ENCODE results near the gene TBC1D19.
A peak's percentile ranks its signal among the peaks of the same experiment; 100 is the strongest.
"Not testable (repeated sequence)": the region's sequence is repeated elsewhere in the genome, so short reads cannot be mapped to it uniquely, and the experiment has no call there.

The TBC1D19 gene

GRCh38 chr4:26577066-26577465, 6.8 kb upstream of the TBC1D19 start:
- Histone ChIP-seq H3K9ac (ENCODE audit: low read length) (no peak overlapping the region), H3K4me2 (ENCODE audit: low read length) (no peak overlapping the region), H3K27me3 (ENCODE audit: low read depth, low read length) (peaks cover 4% of the 10 kb centered on the region; the same call in 1 of the 2 replicates), H2AFZ (ENCODE audit: low read depth, low read length) (no peak overlapping the region), H3K36me3 (replicated peaks; ENCODE audit: low read depth, low read length) (no peaks in the 10 kb centered on the region), H3K9me3 (ENCODE audit: insufficient read depth, low read length) (no peaks in the 10 kb centered on the region), H3K4me3 (ENCODE audit: low read length) (no peak overlapping the region), H3K79me2 (ENCODE audit: low read length) (no peaks in the 10 kb centered on the region), H4K20me1 (ENCODE audit: insufficient read depth, low read length) (no peaks in the 10 kb centered on the region), H3K4me1 (ENCODE audit: low read length) (no peaks in the 10 kb centered on the region), H3K27ac (ENCODE audit: low read length) (no peak overlapping the region)
- no peak for TF ChIP-seq CTCF (IDR thresholded peaks at IDR 0.05; ENCODE audit: low read depth, low read length)
- TF ChIP-seq EZH2phosphoT487 (IDR thresholded peaks at IDR 0.05; ENCODE audit: low read depth), result no peak

- Histone ChIP-seq H3K4me1 (ENCODE audit: low read length) (peaks cover 5% of the 10 kb centered on the region; the same call in 1 of the 2 replicates), H3K9me3 (ENCODE audit: insufficient read depth, low read length) (no peaks in the 10 kb centered on the region), H3K4me2 (ENCODE audit: low read length) (no peak overlapping the region), H3K4me3 (ENCODE audit: low read length) (no peak overlapping the region), H3K36me3 (replicated peaks; ENCODE audit: low read depth, low read length) (no peaks in the 10 kb centered on the region), H3K27me3 (ENCODE audit: low read depth, low read length) (peaks cover 4% of the 10 kb centered on the region; the same call in 1 of the 2 replicates), H4K20me1 (ENCODE audit: insufficient read depth, low read length) (no peaks in the 10 kb centered on the region), H3K9ac (ENCODE audit: low read length) (no peak overlapping the region), H3K79me2 (ENCODE audit: low read length) (no peaks in the 10 kb centered on the region), H2AFZ (ENCODE audit: low read depth, low read length) (no peak overlapping the region), H3K27ac (ENCODE audit: low read length) (no peak overlapping the region)
- TF ChIP-seq CTCF (IDR thresholded peaks at IDR 0.05; ENCODE audit: low read depth, low read length), result no peak
These were observed 4.7 kb upstream of the TBC1D19 start for GRCh38 chr4:26579169-26579568.

- H3K79me2 ChIP-seq (ENCODE audit: low read length); H3K4me2 ChIP-seq (ENCODE audit: low read length); H3K36me3 ChIP-seq (replicated peaks; ENCODE audit: low read depth, low read length); H3K27me3 ChIP-seq (ENCODE audit: low read depth, low read length); H4K20me1 ChIP-seq (ENCODE audit: insufficient read depth, low read length); H3K4me1 ChIP-seq (ENCODE audit: low read length); H3K4me3 ChIP-seq (ENCODE audit: low read length); H3K9ac ChIP-seq (ENCODE audit: low read length); H2AFZ ChIP-seq (ENCODE audit: low read depth, low read length); H3K27ac ChIP-seq (ENCODE audit: low read length); H3K9me3 ChIP-seq (ENCODE audit: insufficient read depth, low read length): not testable (repeated sequence)
These were observed 2.5 kb upstream of the TBC1D19 start for GRCh38 chr4:26581341-26581740.

- H3K27ac ChIP-seq (ENCODE audit: low read length), result peak overlapping the region; percentile 52
- H3K79me2 ChIP-seq (ENCODE audit: low read length), result peaks cover 5% of the 10 kb centered on the region; the same call in 1 of the 2 replicates
- H3K27me3 ChIP-seq (ENCODE audit: low read depth, low read length), result no peaks in the 10 kb centered on the region
- peak overlapping the region; percentile 61 for H3K4me2 ChIP-seq (ENCODE audit: low read length)
- no peaks in the 10 kb centered on the region for H4K20me1 ChIP-seq (ENCODE audit: insufficient read depth, low read length)
- peak overlapping the region; percentile 51 for H3K9ac ChIP-seq (ENCODE audit: low read length)
- TF ChIP-seq CTCF (IDR thresholded peaks at IDR 0.05; ENCODE audit: low read depth, low read length) (no peak; the same call in 1 of the 2 replicates), EZH2phosphoT487 (IDR thresholded peaks at IDR 0.05; ENCODE audit: low read depth) (no peak)
- H3K36me3 ChIP-seq (replicated peaks; ENCODE audit: low read depth, low read length), result no peaks in the 10 kb centered on the region
- H3K4me1 ChIP-seq (ENCODE audit: low read length), result peaks cover 10% of the 10 kb centered on the region
- H2AFZ ChIP-seq (ENCODE audit: low read depth, low read length), result peak overlapping the region; percentile 92
- no peaks in the 10 kb centered on the region for H3K9me3 ChIP-seq (ENCODE audit: insufficient read depth, low read length)
- peak overlapping the region; percentile 93 for H3K4me3 ChIP-seq (ENCODE audit: low read length)
These were observed 383 bp upstream of the TBC1D19 start for GRCh38 chr4:26583538-26583864.

GRCh38 chr4:26584725-26585124, 841 bp downstream of the TBC1D19 start:
- peak overlapping the region; percentile 86; the same call in 1 of the 2 replicates for H2AFZ ChIP-seq (ENCODE audit: low read depth, low read length)
- no peak overlapping the region for H3K27ac ChIP-seq (ENCODE audit: low read length)
- peak overlapping the region; percentile 93 for H3K4me3 ChIP-seq (ENCODE audit: low read length)
- no peaks in the 10 kb centered on the region for H3K36me3 ChIP-seq (replicated peaks; ENCODE audit: low read depth, low read length)
- H3K4me1 ChIP-seq (ENCODE audit: low read length), result peaks cover 10% of the 10 kb centered on the region
- peak overlapping the region; percentile 57 for H3K9ac ChIP-seq (ENCODE audit: low read length)
- H4K20me1 ChIP-seq (ENCODE audit: insufficient read depth, low read length), result no peaks in the 10 kb centered on the region
- no peaks in the 10 kb centered on the region for H3K27me3 ChIP-seq (ENCODE audit: low read depth, low read length)
- H3K9me3 ChIP-seq (ENCODE audit: insufficient read depth, low read length), result no peaks in the 10 kb centered on the region
- H3K79me2 ChIP-seq (ENCODE audit: low read length), result peaks cover 5% of the 10 kb centered on the region; the same call in 1 of the 2 replicates
- H3K4me2 ChIP-seq (ENCODE audit: low read length), result peak overlapping the region; percentile 84
- no peak for TF ChIP-seq CTCF (IDR thresholded peaks at IDR 0.05; ENCODE audit: low read depth, low read length)
- no peak for TF ChIP-seq EZH2phosphoT487 (IDR thresholded peaks at IDR 0.05; ENCODE audit: low read depth)

Data from OCI-LY3 (cell line).